ENCODE data around the gene FOXP1.

The FOXP1 gene

DNA sequence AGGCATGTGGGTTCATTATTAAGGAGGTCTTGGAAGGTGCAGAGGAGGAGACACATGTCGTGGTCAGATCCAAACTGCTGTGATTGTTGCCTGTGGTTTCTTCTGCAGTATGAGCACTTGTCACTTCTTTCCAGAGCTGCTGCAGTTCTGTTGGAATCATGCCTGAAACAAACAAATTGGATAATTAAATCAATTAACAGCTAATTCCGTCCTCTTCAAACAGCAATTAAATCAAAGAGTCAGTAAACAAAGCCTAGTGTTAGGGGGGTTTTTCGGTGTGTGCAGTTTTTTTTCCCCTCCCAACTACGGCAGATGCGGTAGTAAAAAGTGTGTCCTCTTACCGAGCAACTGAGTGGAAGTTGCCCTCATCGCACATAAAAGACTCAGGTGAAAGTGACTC lies 542.2 kb downstream of the FOXP1 start:
- Histone ChIP-seq H3K79me2 (ENCODE audit: low read length) (peaks cover 100% of the 10 kb centered on the region), H3K36me3 (replicated peaks; ENCODE audit: low read depth, low read length) (peaks cover 98% of the 10 kb centered on the region)
- no peak for TF ChIP-seq EZH2phosphoT487 (IDR thresholded peaks at IDR 0.05; ENCODE audit: low read depth)
- TF ChIP-seq, protein P1, sequence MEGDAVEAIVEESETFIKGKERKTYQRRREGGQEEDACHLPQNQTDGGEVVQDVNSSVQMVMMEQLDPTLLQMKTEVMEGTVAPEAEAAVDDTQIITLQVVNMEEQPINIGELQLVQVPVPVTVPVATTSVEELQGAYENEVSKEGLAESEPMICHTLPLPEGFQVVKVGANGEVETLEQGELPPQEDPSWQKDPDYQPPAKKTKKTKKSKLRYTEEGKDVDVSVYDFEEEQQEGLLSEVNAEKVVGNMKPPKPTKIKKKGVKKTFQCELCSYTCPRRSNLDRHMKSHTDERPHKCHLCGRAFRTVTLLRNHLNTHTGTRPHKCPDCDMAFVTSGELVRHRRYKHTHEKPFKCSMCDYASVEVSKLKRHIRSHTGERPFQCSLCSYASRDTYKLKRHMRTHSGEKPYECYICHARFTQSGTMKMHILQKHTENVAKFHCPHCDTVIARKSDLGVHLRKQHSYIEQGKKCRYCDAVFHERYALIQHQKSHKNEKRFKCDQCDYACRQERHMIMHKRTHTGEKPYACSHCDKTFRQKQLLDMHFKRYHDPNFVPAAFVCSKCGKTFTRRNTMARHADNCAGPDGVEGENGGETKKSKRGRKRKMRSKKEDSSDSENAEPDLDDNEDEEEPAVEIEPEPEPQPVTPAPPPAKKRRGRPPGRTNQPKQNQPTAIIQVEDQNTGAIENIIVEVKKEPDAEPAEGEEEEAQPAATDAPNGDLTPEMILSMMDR (IDR thresholded peaks at IDR 0.05; ENCODE audit: low read depth, low read length), result no peak

DNA sequence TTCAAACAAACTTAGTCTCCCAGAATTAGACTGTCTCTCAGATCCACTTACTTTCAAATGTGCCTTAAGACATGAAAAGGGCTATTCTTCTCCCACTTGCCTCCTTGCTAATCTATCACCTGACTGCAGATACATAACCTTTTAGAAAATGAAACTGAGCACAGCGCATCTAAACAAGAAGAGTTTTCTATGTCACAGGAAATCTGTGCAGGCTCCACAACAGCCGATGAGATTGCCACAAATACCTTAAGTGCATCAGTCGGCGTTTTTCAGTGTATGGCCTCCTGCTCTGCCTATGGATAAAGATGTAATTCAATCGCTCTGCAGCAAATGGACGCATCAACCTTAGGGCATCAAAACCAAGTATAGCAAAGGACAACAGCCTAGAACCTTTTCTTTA lies 544.2 kb downstream of the FOXP1 start:
- Histone ChIP-seq H3K9me3 (ENCODE audit: insufficient read depth, low read length) (no peaks in the 10 kb centered on the region), H3K4me3 (ENCODE audit: low read length) (no peak overlapping the region), H3K79me2 (ENCODE audit: low read length) (peaks cover 100% of the 10 kb centered on the region), H2AFZ (ENCODE audit: low read depth, low read length) (no peak overlapping the region), H3K27me3 (ENCODE audit: low read depth, low read length) (no peaks in the 10 kb centered on the region), H4K20me1 (ENCODE audit: insufficient read depth, low read length) (peaks cover 97% of the 10 kb centered on the region), H3K27ac (ENCODE audit: low read length) (no peak overlapping the region), H3K4me2 (ENCODE audit: low read length) (no peak overlapping the region), H3K9ac (ENCODE audit: low read length) (no peak overlapping the region), H3K4me1 (ENCODE audit: low read length) (0 out of 2 replicates have a peak, but pooled peaks cover 2% of the 10 kb centered on the region), H3K36me3 (replicated peaks; ENCODE audit: low read depth, low read length) (peaks cover 96% of the 10 kb centered on the region)
- TF ChIP-seq EZH2phosphoT487 (IDR thresholded peaks at IDR 0.05; ENCODE audit: low read depth), result no peak
- TF ChIP-seq, protein P1 (IDR thresholded peaks at IDR 0.05; ENCODE audit: low read depth, low read length), result no peak

More for the DNA sequence above, 542.2 kb downstream of the FOXP1 start:
- no peak overlapping the region for H3K4me2 ChIP-seq (ENCODE audit: low read length)
- H3K27me3 ChIP-seq (ENCODE audit: low read depth, low read length), result no peaks in the 10 kb centered on the region
- no peak overlapping the region for H3K9ac ChIP-seq (ENCODE audit: low read length)
- no peak overlapping the region for H3K27ac ChIP-seq (ENCODE audit: low read length)
- no peak overlapping the region for H3K4me3 ChIP-seq (ENCODE audit: low read length)
- peaks cover 98% of the 10 kb centered on the region for H4K20me1 ChIP-seq (ENCODE audit: insufficient read depth, low read length)
- H3K4me1 ChIP-seq (ENCODE audit: low read length), result peaks cover 12% of the 10 kb centered on the region
- no peak overlapping the region for H2AFZ ChIP-seq (ENCODE audit: low read depth, low read length)
- no peaks in the 10 kb centered on the region for H3K9me3 ChIP-seq (ENCODE audit: insufficient read depth, low read length)

DNA sequence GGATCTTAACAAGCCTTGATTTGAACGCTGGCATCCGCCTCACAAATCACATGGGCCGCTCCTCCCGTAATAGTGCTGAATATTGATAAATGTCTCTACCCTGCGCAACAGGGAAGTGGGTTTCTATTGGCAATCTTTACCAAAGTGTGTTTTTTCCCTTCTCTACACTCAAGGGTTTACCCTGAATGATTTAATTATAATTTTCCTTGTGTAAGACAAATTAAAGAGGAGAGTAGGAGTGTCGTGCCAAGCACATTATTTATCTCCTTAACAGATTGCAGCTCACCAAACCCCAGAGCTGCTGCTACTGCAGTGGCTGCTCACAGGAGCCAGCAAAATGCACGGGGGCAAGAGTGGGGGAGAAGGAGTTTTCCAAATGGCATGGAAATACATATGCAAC lies 545.8 kb downstream of the FOXP1 start:
- no peak for TF ChIP-seq EZH2phosphoT487 (IDR thresholded peaks at IDR 0.05; ENCODE audit: low read depth)
- TF ChIP-seq, protein P1 (IDR thresholded peaks at IDR 0.05; ENCODE audit: low read depth, low read length), result no peak
- H3K9me3 ChIP-seq (ENCODE audit: insufficient read depth, low read length), result no peaks in the 10 kb centered on the region
- H2AFZ ChIP-seq (ENCODE audit: low read depth, low read length), result no peak overlapping the region
- H3K27me3 ChIP-seq (ENCODE audit: low read depth, low read length), result no peaks in the 10 kb centered on the region
- H3K36me3 ChIP-seq (replicated peaks; ENCODE audit: low read depth, low read length), result peaks cover 93% of the 10 kb centered on the region
- H3K4me1 ChIP-seq (ENCODE audit: low read length), result 0 out of 2 replicates have a peak, but pooled peaks cover 2% of the 10 kb centered on the region
- H3K79me2 ChIP-seq (ENCODE audit: low read length), result peaks cover 100% of the 10 kb centered on the region
- no peak overlapping the region for H3K9ac ChIP-seq (ENCODE audit: low read length)
- H4K20me1 ChIP-seq (ENCODE audit: insufficient read depth, low read length), result peaks cover 96% of the 10 kb centered on the region
- H3K27ac ChIP-seq (ENCODE audit: low read length), result no peak overlapping the region
- no peak overlapping the region for H3K4me3 ChIP-seq (ENCODE audit: low read length)
- H3K4me2 ChIP-seq (ENCODE audit: low read length), result no peak overlapping the region

DNA sequence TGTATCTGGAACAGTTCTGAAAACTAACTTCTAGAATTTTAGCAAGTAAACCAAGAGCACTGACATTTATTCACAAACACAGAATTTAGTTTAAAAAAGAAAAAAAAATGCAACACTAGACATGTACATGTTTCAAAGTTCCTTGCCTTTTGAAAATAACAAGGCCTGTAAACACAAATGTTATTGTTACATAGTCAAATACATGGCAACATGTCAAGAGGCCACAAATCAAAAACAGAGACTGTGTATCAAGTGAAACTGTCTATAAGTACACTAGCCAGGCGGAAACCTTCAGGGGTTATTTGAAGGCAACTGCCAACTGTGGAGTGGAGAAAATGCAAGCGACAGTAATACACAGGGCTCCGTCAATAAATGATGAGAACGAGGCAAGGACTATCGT lies 547.6 kb downstream of the FOXP1 start:
- no peak overlapping the region for H2AFZ ChIP-seq (ENCODE audit: low read depth, low read length)
- no peaks in the 10 kb centered on the region for H3K9me3 ChIP-seq (ENCODE audit: insufficient read depth, low read length)
- peaks cover 96% of the 10 kb centered on the region for H4K20me1 ChIP-seq (ENCODE audit: insufficient read depth, low read length)
- H3K4me2 ChIP-seq (ENCODE audit: low read length), result no peak overlapping the region
- peaks cover 100% of the 10 kb centered on the region for H3K79me2 ChIP-seq (ENCODE audit: low read length)
- H3K9ac ChIP-seq (ENCODE audit: low read length), result no peak overlapping the region
- no peak overlapping the region for H3K27ac ChIP-seq (ENCODE audit: low read length)
- H3K36me3 ChIP-seq (replicated peaks; ENCODE audit: low read depth, low read length), result peaks cover 95% of the 10 kb centered on the region
- no peak overlapping the region for H3K4me3 ChIP-seq (ENCODE audit: low read length)
- no peaks in the 10 kb centered on the region for H3K27me3 ChIP-seq (ENCODE audit: low read depth, low read length)
- TF ChIP-seq EZH2phosphoT487 (IDR thresholded peaks at IDR 0.05; ENCODE audit: low read depth), result no peak
- TF ChIP-seq, protein P1 (IDR thresholded peaks at IDR 0.05; ENCODE audit: low read depth, low read length), result no peak
- peaks cover 10% of the 10 kb centered on the region for H3K4me1 ChIP-seq (ENCODE audit: low read length)

Data from OCI-LY3 (cell line).